ENCODE data around the gene SLC11A2.

GRCh38 chr12:50991291-50991690 lies 34.9 kb downstream of the SLC11A2 start:
- TF ChIP-seq CTCF (IDR thresholded peaks at IDR 0.05) (no peak), POLR2A (IDR thresholded peaks at IDR 0.05) (no peak), EP300 (IDR thresholded peaks at IDR 0.05) (no peak), POLR2AphosphoS5 (IDR thresholded peaks at IDR 0.05) (no peak)
